Esophagus (tissue), 2 donors: Measurements from ENCODE around the gene SVIL. TPM values are rescaled to one million over a fixed set of nuclear protein-coding genes. Genes with fewer than 3 reads are reported as not detected.
"Not testable (repeated sequence)": the region's sequence is repeated elsewhere in the genome, so short reads cannot be mapped to it uniquely, and the experiment has no call there.

ENCODE experiments used
- H3K27ac ChIP-seq, 2 donors: one replicate each; pipeline ENCODE4 v1.5.1; 2013; ENCODE audit warnings: low read depth in 2 of 2, mild to moderate bottlenecking in 2 of 2, inconsistent platforms in 1 of 2, low read length in 1 of 2, moderate library complexity in 1 of 2
- H3K27me3 ChIP-seq, 2 donors: one replicate each; pipeline ENCODE4 v1.6.1; 2013; ENCODE audit warnings: low read length in 2 of 2, control low read depth in 1 of 2, mild to moderate bottlenecking in 1 of 2; ENCODE audit not compliant: insufficient read depth in 2 of 2, control insufficient read depth in 1 of 2
- H3K36me3 ChIP-seq, 2 donors: one replicate each; pipeline ENCODE4 v1.6.1; 2013; ENCODE audit warnings: low read length in 1 of 2; ENCODE audit not compliant: control insufficient read depth in 2 of 2, insufficient read depth in 2 of 2
- H3K4me1 ChIP-seq, 2 donors: one replicate each; pipeline ENCODE4 v1.6.1; 2013; ENCODE audit warnings: low read length in 1 of 2; ENCODE audit not compliant: control insufficient read depth in 2 of 2, insufficient read depth in 2 of 2
- H3K4me3 ChIP-seq, 2 donors: one replicate each; pipeline ENCODE4 v1.5.1; 2013; ENCODE audit warnings: low read length in 2 of 2, mild to moderate bottlenecking in 2 of 2, low read depth in 1 of 2, moderate library complexity in 1 of 2
- H3K9me3 ChIP-seq, 2 donors: one replicate each; pipeline ENCODE4 v1.6.1; 2013; ENCODE audit warnings: mild to moderate bottlenecking in 2 of 2, low read depth in 1 of 2, low read length in 1 of 2, moderate library complexity in 1 of 2; ENCODE audit not compliant: control insufficient read depth in 2 of 2, insufficient read depth in 1 of 2
- WGBS, 2 donors: extraction: QIAGEN DNeasy Blood & Tissue Kit; methylation state at CpG; one replicate each; pipeline ENCODE4 v1.1.7; 2013; 5-methylcytosine and 5-hydroxymethylcytosine counted together
- polyA plus RNA-seq, 2 donors: library from polyadenylated mRNA; stranded (reverse); fragments of 200-250 nt; gene quantifications; one replicate each; pipeline ENCODE4 v1.2.3, GENCODE V29; 2013
- donor health status: healthy with polysubstance abuse.
- donor health status: Bipolar disorder and iron deficiency.

The SVIL gene
- polyA plus RNA-seq, 2 donors, result 22.3 to 35.2 TPM

DNA sequence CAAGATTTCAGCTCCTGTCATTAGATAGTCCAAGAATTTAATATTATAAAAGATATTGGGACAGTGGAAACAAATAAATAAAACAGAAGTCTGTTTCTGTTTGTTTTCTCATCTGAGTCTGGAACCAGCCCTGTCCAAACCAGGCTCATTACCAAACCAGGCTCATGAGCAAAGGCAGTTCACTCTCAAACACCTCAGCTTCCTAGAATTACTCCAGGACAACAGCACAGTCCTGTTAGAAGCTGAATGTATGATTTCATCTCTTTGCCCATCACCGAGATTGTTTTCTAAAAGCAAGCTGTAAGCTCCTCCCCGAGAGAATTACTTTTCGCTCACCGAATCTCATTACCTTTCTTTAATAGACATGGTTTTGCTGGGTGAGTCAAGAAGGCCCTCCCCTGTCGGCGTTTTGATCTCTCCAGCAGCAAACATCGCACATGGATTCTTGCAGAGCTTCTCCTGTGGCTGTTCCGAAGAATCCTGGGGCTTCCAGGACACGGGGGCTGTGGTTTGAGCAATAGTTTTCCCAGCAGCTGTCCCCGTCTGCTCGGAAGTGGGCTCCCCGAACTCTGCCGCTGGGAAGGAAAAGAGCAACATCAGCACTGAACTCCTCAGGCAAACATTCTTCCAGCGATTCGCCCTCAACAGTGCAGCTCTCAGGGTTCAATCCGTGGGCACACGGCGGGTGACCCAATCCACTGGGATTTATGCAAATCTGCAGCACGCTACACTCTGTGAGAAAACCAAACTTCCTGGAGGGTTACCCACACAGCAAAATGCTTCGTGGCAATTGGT lies 112.5 kb downstream of the SVIL start:
- Histone ChIP-seq H3K4me1 (no peaks in the 10 kb centered on the region), H3K9me3 (peaks cover 0 to 2% of the 10 kb centered on the region in 2 donors), H3K36me3 (peaks cover 14 to 29% of the 10 kb centered on the region in 2 donors), H3K4me3 (no peak overlapping the region), H3K27ac (peak overlapping the region; percentile 47 to 63), H3K27me3 (no peaks in the 10 kb centered on the region)
- 71 to 77% methylated on average over 20 of the region's 20 CpGs for WGBS, 2 donors

DNA sequence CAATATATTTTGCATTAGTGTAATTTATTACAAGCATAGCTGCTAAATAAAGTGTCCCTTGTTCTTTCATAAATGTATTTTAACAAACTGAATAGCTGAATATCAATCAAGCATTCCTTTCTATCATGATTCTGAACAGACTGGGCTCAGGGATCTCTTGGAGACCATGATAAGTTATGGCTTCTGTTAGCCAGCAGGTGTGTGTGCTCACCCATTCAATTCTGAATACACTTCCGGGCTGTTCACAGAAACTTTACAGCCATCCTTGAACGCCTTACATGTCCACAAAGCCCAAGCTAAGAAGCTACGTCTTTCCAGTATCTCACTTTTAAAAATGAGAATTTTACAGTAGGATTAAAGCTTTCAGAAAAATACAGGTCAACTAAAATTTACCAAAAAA lies 115.1 kb downstream of the SVIL start:
- WGBS, 2 donors, result 80 to 84% methylated on average over 3 of the region's 3 CpGs
- Histone ChIP-seq H3K4me1 (no peaks in the 10 kb centered on the region), H3K27me3 (no peaks in the 10 kb centered on the region), H3K36me3 (peaks cover 12 to 27% of the 10 kb centered on the region in 2 donors), H3K9me3 (peaks cover 0 to 2% of the 10 kb centered on the region in 2 donors), H3K4me3 (no peak overlapping the region), H3K27ac (no peak overlapping the region)

DNA sequence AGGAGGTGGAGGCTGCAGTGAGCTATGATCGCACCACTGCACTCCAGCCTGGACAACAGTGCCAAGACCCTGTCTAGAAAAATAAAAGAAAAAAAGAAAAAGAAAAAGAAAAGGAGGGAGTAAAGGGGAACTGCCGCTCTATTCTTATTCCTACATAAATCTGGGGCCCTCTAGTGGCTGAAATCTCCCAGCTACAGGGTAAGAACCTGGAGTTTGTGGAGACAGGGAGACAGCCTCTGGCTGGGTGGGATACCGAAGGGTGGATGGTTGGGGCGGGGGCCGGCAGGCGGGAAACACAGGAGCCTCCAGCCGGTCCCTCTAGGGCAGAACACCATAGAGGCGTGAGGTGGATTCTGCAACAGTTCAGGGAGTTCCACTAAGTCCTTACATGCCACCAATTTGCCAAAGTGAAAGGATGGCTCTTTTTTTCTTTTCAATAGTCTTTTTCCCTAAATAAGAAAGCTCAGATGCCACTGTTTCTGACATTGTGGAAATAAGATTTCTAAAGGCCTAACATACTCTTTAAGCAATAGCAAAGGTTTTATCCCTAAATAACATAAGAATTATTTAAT lies 117.3 kb downstream of the SVIL start:
- Histone ChIP-seq H3K27ac (no peak overlapping the region), H3K4me1 (no peaks in the 10 kb centered on the region), H3K9me3 (peaks cover 0 to under 1% of the 10 kb centered on the region in 2 donors), H3K36me3 (peaks cover 2 to 19% of the 10 kb centered on the region in 2 donors), H3K27me3 (no peaks in the 10 kb centered on the region), H3K4me3 (no peak overlapping the region)
- 79 to 84% methylated on average over 8 of the region's 8 CpGs for WGBS, 2 donors

DNA sequence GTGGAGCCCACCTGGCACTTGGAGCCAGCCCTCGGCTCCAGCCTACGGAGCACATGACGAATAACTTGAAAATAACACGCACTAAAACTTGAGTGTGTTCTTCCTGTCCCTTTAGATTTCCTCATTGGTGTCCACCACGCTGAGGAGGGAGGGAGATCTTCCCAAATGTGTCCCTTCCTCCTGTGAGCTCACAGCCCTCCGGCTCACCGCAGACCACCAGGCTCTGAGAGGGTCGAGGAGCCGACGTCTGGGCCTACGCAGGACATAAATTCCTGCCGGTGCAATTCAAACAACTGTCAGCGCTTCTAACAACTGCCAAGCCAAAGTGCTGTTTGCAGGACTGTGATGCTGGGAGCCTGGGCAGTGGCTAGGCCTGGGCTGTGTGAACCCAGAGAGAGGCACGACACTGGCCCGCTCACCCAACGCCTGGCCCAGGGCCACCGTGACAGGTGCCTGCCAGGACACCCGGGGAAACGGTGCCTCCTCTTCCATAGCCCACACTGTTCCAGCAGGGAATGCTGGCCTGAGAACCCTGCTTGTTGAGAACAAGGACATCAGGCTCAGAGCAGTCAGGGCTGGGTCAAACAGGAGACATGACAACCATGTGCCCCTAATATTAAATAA lies 118.3 kb downstream of the SVIL start:
- H3K4me3 ChIP-seq, H3K9me3 ChIP-seq, H3K27me3 ChIP-seq, H3K4me1 ChIP-seq: not testable (repeated sequence)
- Histone ChIP-seq H3K27ac (peak overlapping the region in 1 of 2 donors; percentile 9), H3K36me3 (peaks cover 0 to 17% of the 10 kb centered on the region in 2 donors)
- WGBS, 2 donors, result 74 to 75% methylated on average over 19 of the region's 19 CpGs

DNA sequence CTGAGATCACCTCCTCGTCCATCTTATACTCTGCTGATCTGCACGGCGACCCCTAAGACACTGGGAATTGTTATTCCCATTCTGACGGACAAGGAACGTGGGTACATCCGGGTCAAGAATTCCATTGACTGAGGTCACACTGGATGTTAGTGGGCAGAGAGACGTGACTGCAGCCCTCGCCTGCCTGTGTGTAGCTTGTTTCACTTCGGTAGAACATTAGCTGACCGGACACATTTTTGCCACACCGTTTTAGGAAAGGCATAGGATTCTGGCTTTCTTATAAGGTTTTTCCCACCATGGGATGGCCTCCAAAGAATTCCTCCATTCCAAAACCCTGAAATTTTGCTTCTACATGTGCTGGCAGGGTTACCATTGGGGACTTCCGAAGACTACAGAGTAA lies 118.9 kb downstream of the SVIL start:
- not testable (repeated sequence) for H3K4me3 ChIP-seq, H3K27me3 ChIP-seq, H3K9me3 ChIP-seq, H3K4me1 ChIP-seq
- WGBS, 2 donors, result 75 to 80% methylated on average over 12 of the region's 12 CpGs
- peak overlapping the region in 1 of 2 donors; percentile 54 for H3K27ac ChIP-seq
- H3K36me3 ChIP-seq, result peaks cover 0 to 17% of the 10 kb centered on the region in 2 donors

DNA sequence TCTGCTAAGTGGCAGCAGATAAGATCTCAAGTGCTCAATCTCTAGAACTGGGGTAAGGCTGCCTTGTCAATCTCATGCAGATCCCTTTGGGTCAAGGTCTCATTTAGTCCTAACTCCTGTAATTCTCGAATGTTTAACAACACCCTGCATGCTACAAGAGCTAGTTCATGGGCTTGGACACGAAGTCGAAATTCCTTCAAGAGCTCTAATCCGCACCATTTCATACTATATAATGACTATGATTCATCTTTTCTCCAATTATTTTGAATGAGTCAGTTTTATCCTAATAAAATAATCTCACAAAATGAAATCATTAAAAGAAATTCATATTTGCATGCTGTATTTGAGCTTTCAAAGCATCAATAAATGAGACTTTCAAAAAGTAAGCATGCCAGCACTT lies 119.7 kb downstream of the SVIL start:
- not testable (repeated sequence) for H3K4me1 ChIP-seq, H3K9me3 ChIP-seq, H3K27ac ChIP-seq, H3K4me3 ChIP-seq, H3K27me3 ChIP-seq
- WGBS, 2 donors, result 37 to 60% methylated on average over 4 of the region's 4 CpGs
- peaks cover 0 to 13% of the 10 kb centered on the region in 2 donors for H3K36me3 ChIP-seq

DNA sequence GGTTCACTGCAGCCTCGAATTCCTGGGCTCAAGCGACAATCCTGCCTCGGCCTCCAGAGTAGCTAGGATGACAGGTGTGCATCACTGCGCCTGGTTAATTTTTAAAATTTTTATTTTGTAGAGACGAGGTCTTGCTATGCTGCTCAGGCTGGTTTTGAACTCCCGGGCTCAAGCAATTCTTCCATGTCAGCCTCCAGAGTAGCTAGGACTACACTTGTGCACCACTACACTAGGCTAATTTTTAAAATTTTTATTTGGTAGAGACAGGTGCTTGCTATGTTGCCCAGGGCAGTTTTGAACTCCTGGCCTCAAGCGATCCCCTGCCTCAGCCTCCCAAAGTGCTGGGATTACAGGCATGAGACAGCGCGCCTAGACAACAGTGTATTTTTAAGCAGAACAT lies 120.5 kb downstream of the SVIL start:
- Histone ChIP-seq H3K27ac (no peak overlapping the region), H3K36me3 (peaks cover 2 to 13% of the 10 kb centered on the region in 2 donors), H3K4me1 (no peaks in the 10 kb centered on the region), H3K27me3 (no peaks in the 10 kb centered on the region), H3K9me3 (no peaks in the 10 kb centered on the region), H3K4me3 (no peak overlapping the region)
- WGBS, 2 donors, result 89 to 91% methylated on average over 9 of the region's 9 CpGs

DNA sequence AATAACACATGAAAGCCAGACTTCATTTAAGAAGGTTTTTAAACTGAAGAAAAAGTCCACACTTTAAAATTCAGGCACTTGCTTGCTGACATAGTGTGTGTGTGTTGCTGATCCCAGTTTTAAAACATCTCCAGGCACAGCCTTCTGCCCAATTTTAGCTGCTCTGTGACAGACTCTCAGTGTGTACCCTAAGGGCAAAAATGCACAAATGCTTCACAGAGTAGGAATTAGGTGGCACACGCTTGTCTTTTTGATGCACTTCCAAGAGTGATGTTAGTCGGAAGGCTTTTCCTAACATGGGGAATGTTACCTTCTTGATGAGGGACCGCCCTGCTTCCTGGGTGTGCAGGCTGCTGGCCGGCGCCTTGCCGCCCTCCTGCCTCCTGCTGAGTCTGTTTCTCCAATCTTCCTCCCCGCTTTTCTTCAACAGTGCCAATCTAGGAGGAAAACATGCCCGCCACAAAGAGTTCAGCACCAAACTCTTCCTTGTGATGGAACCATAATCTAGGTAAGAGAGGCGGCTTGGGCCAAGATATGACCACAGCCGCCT lies 122.3 kb downstream of the SVIL start:
- Histone ChIP-seq H3K4me3 (no peak overlapping the region), H3K9me3 (no peaks in the 10 kb centered on the region), H3K27ac (no peak overlapping the region), H3K36me3 (peaks cover 2 to 9% of the 10 kb centered on the region in 2 donors), H3K4me1 (no peaks in the 10 kb centered on the region), H3K27me3 (no peaks in the 10 kb centered on the region)
- 80 to 93% methylated on average over 10 of the region's 10 CpGs for WGBS, 2 donors

DNA sequence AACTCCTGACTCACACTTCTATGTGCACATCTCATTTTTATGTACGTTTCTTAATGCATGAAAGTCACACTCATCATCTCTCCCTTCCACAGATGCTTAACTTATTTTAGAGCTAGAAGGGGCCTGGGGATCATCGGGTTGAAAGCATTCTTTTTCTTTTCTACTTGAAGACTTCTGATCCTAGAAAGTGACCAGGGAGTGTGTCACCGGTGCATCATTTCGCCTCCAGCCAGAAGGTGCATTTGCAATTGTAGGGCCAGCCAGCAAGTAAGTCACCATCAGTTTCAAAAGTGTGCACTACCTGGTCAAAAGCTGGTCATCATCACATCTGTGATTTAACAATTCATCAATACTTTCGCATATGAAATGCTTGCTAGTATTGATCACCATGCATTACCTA lies 123.0 kb downstream of the SVIL start:
- not testable (repeated sequence) for H3K36me3 ChIP-seq

More for the DNA sequence above, 123.0 kb downstream of the SVIL start:
- H3K9me3 ChIP-seq, H3K4me1 ChIP-seq, H3K27me3 ChIP-seq, H3K4me3 ChIP-seq, H3K27ac ChIP-seq: not testable (repeated sequence)
- 89 to 93% methylated on average over 5 of the region's 5 CpGs for WGBS, 2 donors
